A549 (cell line): ENCODE measurements around the gene AMFR. TPM values are rescaled to one million over a fixed set of nuclear protein-coding genes. Genes with fewer than 3 reads are reported as not detected.
"Not testable (repeated sequence)": the region's sequence is repeated elsewhere in the genome, so short reads cannot be mapped to it uniquely, and the experiment has no call there.

Experiments
- ATAC-seq, 2 experiments: fragments of 200-7000 bp in 1 of 2; fragments of >200 bp in 1 of 2; cut with Nextera tagmentation in 1 of 2; cut with Tn5 transposase in 1 of 2; 3 replicates each; pipeline versions ENCODE4 v1.8.0 to v1.9.1; 2018 to 2020; ENCODE audit warnings: mild to moderate bottlenecking in 1 of 2, moderate library complexity in 1 of 2
- CTCF ChIA-PET: fragments of 300-600 bp; sonication (Branson Sonifier 250); formaldehyde crosslinking; extraction: SDS; loops from one replicate; lab custom pipeline; 2021; ENCODE audit warnings: antibody characterized with exemption, inconsistent platforms; lab: Yijun Ruan, JAX
- POLR2A ChIA-PET: fragments of 350-600 bp; formaldehyde crosslinking; extraction: SDS; loops from one replicate; lab custom pipeline; 2021; ENCODE audit warnings: antibody characterized with exemption, inconsistent platforms; lab: Yijun Ruan, JAX
- DNase-seq, 2 experiments: peaks; one replicate each; pipeline versions ENCODE4 v3.0.0 to v3.0.0-alpha.2; 2011 to 2016; ENCODE audit warnings: low read depth in 1 of 2, low spot score in 1 of 2
- FAIRE-seq: peaks from 2 replicates; lab custom pipeline; 2011; peaks lifted over from hg19 to GRCh38; lab: Jason Lieb, UNC
- H3K27ac ChIP-seq, 2 experiments: fragments of >200 bp; sonication (Bioruptor Twin); formaldehyde crosslinking; 3 replicates each; pipeline ENCODE4 v1.5.1; 2016 to 2017
- H3K4me1 ChIP-seq: fragments of >200 bp; sonication (Bioruptor Twin); formaldehyde crosslinking; 3 replicates; pipeline ENCODE4 v1.6.1; 2016
- H3K4me2 ChIP-seq: fragments of >200 bp; sonication (Bioruptor Twin); formaldehyde crosslinking; 3 replicates; pipeline ENCODE4 v1.6.1; 2016
- H3K4me3 ChIP-seq: fragments of >200 bp; sonication (Bioruptor Twin); formaldehyde crosslinking; 3 replicates; pipeline ENCODE4 v1.5.1; 2016
- H3K9me3 ChIP-seq: fragments of >200 bp; sonication (Bioruptor Twin); formaldehyde crosslinking; 3 replicates; pipeline ENCODE4 v1.6.1; 2016
- BCL3 ChIP-seq: fragments of >200 bp; sonication (Bioruptor Twin); formaldehyde crosslinking; IDR thresholded peaks from 3 replicates; pipeline ENCODE4 v1.6.1; 2016
- CTCF ChIP-seq: fragments of >200 bp; sonication (Bioruptor Twin); formaldehyde crosslinking; IDR thresholded peaks from 3 replicates; pipeline ENCODE4 v1.5.1; 2016
- FOSB ChIP-seq: fragments of 250-450 bp; sonication (Bioruptor Pico); IDR thresholded peaks from 2 replicates; pipeline ENCODE4 v1.5.0; 2020; ENCODE audit warnings: mild to moderate bottlenecking, moderate library complexity
- FOSL2 ChIP-seq, 2 experiments: fragments of 450-650 bp in 1 of 2; fragments of >200 bp in 1 of 2; sonication (Bioruptor Twin) in 1 of 2; formaldehyde crosslinking; IDR thresholded peaks; 2 replicates each; pipeline versions ENCODE4 v1.5.0 to v1.6.1; 2016 to 2020; ENCODE audit warnings: mild to moderate bottlenecking in 1 of 2, moderate library complexity in 1 of 2
- GATA3 ChIP-seq: IDR thresholded peaks from 2 replicates; pipeline ENCODE4 v1.6.1; 2012; ENCODE audit warnings: borderline replicate concordance
- JUNB ChIP-seq: fragments of >200 bp; sonication (Bioruptor Twin); formaldehyde crosslinking; IDR thresholded peaks from 2 replicates; pipeline ENCODE4 v1.6.1; 2016
- KDM1A ChIP-seq: fragments of 200-600 bp; sonication (generic); IDR thresholded peaks from 2 replicates; pipeline ENCODE4 v1.6.1; 2016; ENCODE audit warnings: low read depth, mild to moderate bottlenecking
- MAX ChIP-seq: IDR thresholded peaks from 2 replicates; pipeline ENCODE4 v1.6.1; 2012
- NFE2L2 ChIP-seq: fragments of 150-350 bp; conservative IDR thresholded peaks from 2 replicates; pipeline ENCODE4 v1.6.1; 2014; ENCODE audit warnings: low read length
- POLR2A ChIP-seq: IDR thresholded peaks from 2 replicates; pipeline ENCODE4 v1.6.1; 2012; ENCODE audit warnings: mild to moderate bottlenecking, low read length
- WGBS: methylation state at CpG from one replicate; pipeline ENCODE4 v1.1.6; 2017; ENCODE audit errors: missing lambda C conversion rate; 5-methylcytosine and 5-hydroxymethylcytosine counted together
- polyA plus RNA-seq, 4 experiments: library from polyadenylated mRNA; depleted of rRNA in 3 of 4; stranded (reverse); fragments of >200 nt; fragmentation: RNase III in 1 of 4; extraction: RNeasy Plus Mini Kit Qiagen cat#74134 plus additional on column Dnase treatment in 1 of 4; gene quantifications; 2 replicates in 3 of 4; 3 replicates in 1 of 4; pipeline ENCODE4 v1.2.3, GENCODE V29; 2011 to 2017

Gene AMFR
- polyA plus RNA-seq, 2 of the 4 experiments (the other 2 are of a cell fraction), result 68.9 to 88.5 TPM

GRCh38 chr16:56399486-56399885, 25.9 kb downstream of the AMFR start:
- ATAC-seq (no peak), DNase-seq (no peak), FAIRE-seq (no peak)
- CTCF ChIA-PET, result interaction anchor here (1.2 to 2.1 kb wide), 2 partner anchors 16 kb away, joined by 4 to 10 read pairs; no protein-coding TSS in a partner anchor
- H3K27ac ChIP-seq, result no peak overlapping the region
- POLR2A ChIA-PET, result no interaction called here
- H3K4me1 ChIP-seq, result no peaks in the 10 kb centered on the region
- no peak overlapping the region for H3K4me2 ChIP-seq
- 94% methylated on average over 2 of the region's 2 CpGs for WGBS
- H3K9me3 ChIP-seq, result no peaks in the 10 kb centered on the region
- no peak for TF ChIP-seq NFE2L2
- no peak overlapping the region for H3K4me3 ChIP-seq

- H3K27ac ChIP-seq, result no peak overlapping the region
- ATAC-seq (no peak), DNase-seq (no peak), FAIRE-seq (no peak)
- ChIA-PET POLR2A (no interaction called here), CTCF (interaction anchor here (1.2 kb wide), 1 partner anchor 16 kb away, joined by 4 read pairs; no protein-coding TSS in a partner anchor)
- no peak for TF ChIP-seq CTCF
- TF ChIP-seq BCL3, result no peak
- TF ChIP-seq FOSB, result no peak
- no peak overlapping the region for H3K4me2 ChIP-seq
- no peak overlapping the region for H3K4me3 ChIP-seq
- WGBS, result 72% methylated on average over 2 of the region's 2 CpGs
- no peaks in the 10 kb centered on the region for H3K9me3 ChIP-seq
- H3K4me1 ChIP-seq, result no peaks in the 10 kb centered on the region
These were observed 26.3 kb downstream of the AMFR start for GRCh38 chr16:56399047-56399446.

GRCh38 chr16:56396724-56397123, 28.6 kb downstream of the AMFR start:
- DNase-seq, H3K9me3 ChIP-seq, ATAC-seq, CTCF ChIA-PET, H3K4me1 ChIP-seq, POLR2A ChIA-PET, H3K27ac ChIP-seq, FAIRE-seq, H3K4me3 ChIP-seq, H3K4me2 ChIP-seq: not testable (repeated sequence)
- 94% methylated on average over 3 of the region's 3 CpGs for WGBS

GRCh38 chr16:56389554-56389953, 35.8 kb downstream of the AMFR start:
- Histone ChIP-seq H3K27ac (peak overlapping the region in 1 of 2 experiments; percentile 34; a peak in 3 of 6 replicates), H3K4me2 (peak overlapping the region; percentile 28; the same call in 1 of the 3 replicates), H3K4me3 (no peak overlapping the region)
- peak; percentile 29 to 74 for DNase-seq
- 33% methylated on average over 3 of the region's 3 CpGs for WGBS
- POLR2A ChIA-PET, result no interaction called here
- FAIRE-seq, result no peak
- peak; percentile 87 to 95 for ATAC-seq
- TF ChIP-seq POLR2A (no peak), JUNB (0 out of 2 replicates have a peak, but pooled peaks have one; percentile 12), GATA3 (peak; percentile 50; the same call in 1 of the 2 replicates), FOSL2 (IDR thresholded peaks at IDR 0.05) (no peak), FOSL2 (CRISPR knock-in tag; IDR thresholded peaks at IDR 0.05) (peak; percentile 48; the same call in 1 of the 2 replicates), MAX (peak; percentile 52; the same call in 1 of the 2 replicates)
- TF ChIP-seq, all 56 proteins: peak for 4
- H3K4me1 ChIP-seq, result peaks cover 13% of the 10 kb centered on the region; the same call in 2 of the 3 replicates
- no peaks in the 10 kb centered on the region for H3K9me3 ChIP-seq
- CTCF ChIA-PET, result interaction anchor here (1.5 to 1.8 kb wide), 3 partner anchors 11 to 57 kb away, joined by 4 to 6 read pairs (median 5); no protein-coding TSS in a partner anchor

- ATAC-seq (no peak), FAIRE-seq (no peak), DNase-seq (no peak)
- ChIA-PET POLR2A (no interaction called here), CTCF (interaction anchor here (0.7 to 1.0 kb wide), 2 partner anchors 13 to 32 kb away, joined by 3 to 4 read pairs; no protein-coding TSS in a partner anchor)
- Histone ChIP-seq H3K4me2 (no peak overlapping the region), H3K27ac (no peak overlapping the region), H3K4me3 (no peak overlapping the region), H3K4me1 (peaks cover 19% of the 10 kb centered on the region), H3K9me3 (no peaks in the 10 kb centered on the region)
- no peak for TF ChIP-seq KDM1A
These were observed 37.1 kb downstream of the AMFR start for GRCh38 chr16:56388209-56388608.
